Stomach (tissue), 4 donors: Measurements from ENCODE around the gene ZNF433.

ENCODE experiments used
- CTCF ChIP-seq, 7 experiments: fragments of 450-650 bp in 4 of 7; fragments of 200-600 bp in 3 of 7; sonication (generic) in 3 of 7; IDR thresholded peaks; one replicate each; pipeline ENCODE4 v1.5.1; 2016 to 2019; ENCODE audit warnings: antibody characterized with exemption in 7 of 7, control low read depth in 2 of 7, mild to moderate bottlenecking in 1 of 7
- EP300 ChIP-seq: sonication (generic); formaldehyde crosslinking; IDR thresholded peaks from one replicate; pipeline ENCODE4 v1.6.1; 2017; ENCODE audit warnings: antibody characterized with exemption
- POLR2AphosphoS5 ChIP-seq, 3 donors: sonication (generic); formaldehyde crosslinking; IDR thresholded peaks; one replicate each; pipeline ENCODE4 v1.6.1; 2016; ENCODE audit warnings: antibody characterized with exemption in 3 of 3

- no peak for TF ChIP-seq CTCF (IDR thresholded peaks at IDR 0.05)
- no peak for TF ChIP-seq EP300
- TF ChIP-seq POLR2AphosphoS5 (IDR thresholded peaks at IDR 0.05), result no peak
Measured at GRCh38 chr19:11970174-11970573, 65.3 kb downstream of the ZNF433 start.
